PC-3 (cell line): ENCODE results near the gene IFI44L. TPM values are rescaled to one million over a fixed set of nuclear protein-coding genes. Genes with fewer than 3 reads are reported as not detected.

ENCODE experiments used
- ATAC-seq: fragments of 200-7000 bp; cut with Tn5 transposase; 2 replicates; pipeline ENCODE4 v1.9.1; 2020; ENCODE audit warnings: mild to moderate bottlenecking, moderate library complexity
- BruUV-seq: library from RNA; stranded (reverse); fragments of 400-500 nt; replicated peaks from 2 replicates; lab custom pipeline; 2021; lab: Mats Ljungman, UMichigan
- CTCF ChIA-PET: fragments of 300-600 bp; sonication (Branson Sonifier 250); formaldehyde crosslinking; loops from one replicate; lab custom pipeline; 2022; ENCODE audit warnings: antibody characterized with exemption; lab: Charles Lee
- POLR2A ChIA-PET: fragments of 300-600 bp; sonication (Branson Sonifier 250); formaldehyde crosslinking; loops from one replicate; lab custom pipeline; 2022; ENCODE audit warnings: antibody characterized with exemption; ENCODE audit not compliant: unreplicated experiment; lab: Charles Lee
- DNase-seq: peaks from one replicate; pipeline ENCODE4 v3.0.0-alpha.2; 2015
- H2AFZ ChIP-seq: fragments of 300-600 bp; sonication (generic); 2 replicates; pipeline ENCODE4 v1.6.0; 2016; ENCODE audit warnings: antibody characterized with exemption, low read length
- H3F3A ChIP-seq: fragments of 300-600 bp; sonication (generic); one replicate; pipeline ENCODE4 v1.6.0; 2017; ENCODE audit warnings: antibody characterized with exemption, low read length, control low read depth, mild to moderate bottlenecking; ENCODE audit not compliant: unreplicated experiment
- H3K27ac ChIP-seq: fragments of 300-600 bp; sonication (generic); 2 replicates; pipeline ENCODE4 v1.5.1; 2016; ENCODE audit warnings: mild to moderate bottlenecking, low read length
- H3K27me3 ChIP-seq: fragments of 300-600 bp; sonication (generic); 2 replicates; pipeline ENCODE4 v1.6.1; 2016; ENCODE audit warnings: low read length, mixed read lengths
- H3K36me3 ChIP-seq: fragments of 300-600 bp; sonication (generic); 2 replicates; pipeline ENCODE4 v1.6.1; 2016; ENCODE audit warnings: low read depth, mixed run types, low read length, mixed read lengths
- H3K4me1 ChIP-seq: fragments of 300-600 bp; sonication (generic); 2 replicates; pipeline ENCODE4 v1.5.1; 2016; ENCODE audit warnings: low read length; ENCODE audit not compliant: insufficient read depth
- H3K4me2 ChIP-seq: fragments of 300-600 bp; sonication (generic); 2 replicates; pipeline ENCODE4 v1.6.0; 2016; ENCODE audit warnings: low read length
- H3K4me3 ChIP-seq: fragments of 300-600 bp; sonication (generic); 2 replicates; pipeline ENCODE4 v1.5.1; 2016; ENCODE audit warnings: mild to moderate bottlenecking, low read length, mixed read lengths
- H3K79me2 ChIP-seq: fragments of 300-600 bp; sonication (generic); 2 replicates; pipeline ENCODE4 v1.6.1; 2017; ENCODE audit warnings: low read length, mixed read lengths
- H3K9ac ChIP-seq: fragments of 300-600 bp; sonication (generic); 2 replicates; pipeline ENCODE4 v1.6.0; 2016; ENCODE audit warnings: mild to moderate bottlenecking, low read length
- H3K9me2 ChIP-seq: fragments of 300-600 bp; sonication (generic); replicated peaks from 2 replicates; pipeline ENCODE4 v1.6.1; 2016; ENCODE audit warnings: mixed run types, low read length, mixed read lengths
- H3K9me3 ChIP-seq: fragments of 300-600 bp; sonication (generic); 2 replicates; pipeline ENCODE4 v1.6.1; 2016; ENCODE audit warnings: low read length, mixed read lengths
- H4K20me1 ChIP-seq: fragments of 300-600 bp; sonication (generic); 2 replicates; pipeline ENCODE4 v1.6.1; 2016; ENCODE audit warnings: low read length, mixed read lengths
- EZH2 ChIP-seq: fragments of 300-600 bp; sonication (generic); IDR thresholded peaks from one replicate; pipeline ENCODE4 v1.6.1; 2017; ENCODE audit warnings: antibody characterized with exemption, mild to moderate bottlenecking, low read length; ENCODE audit not compliant: unreplicated experiment
- EZH2phosphoT487 ChIP-seq: fragments of 300-600 bp; sonication (generic); IDR thresholded peaks from 2 replicates; pipeline ENCODE4 v1.6.1; 2018; ENCODE audit warnings: mild to moderate bottlenecking, antibody characterized with exemption, low read length, borderline replicate concordance
- intact Hi-C: fragments of 100-400 bp; cut with micrococcal nuclease; formaldehyde crosslinking; loops from 2 replicates; pipeline ENCODE4 v1.9.0; 2023
- total RNA-seq: library from RNA; depleted of rRNA; stranded (reverse); fragments of >200 nt; gene quantifications from 2 replicates; pipeline ENCODE4 v1.2.3, GENCODE V29; 2014
- TF ChIP-seq, protein P1 (sequence below): fragments of 300-600 bp; sonication (generic); conservative IDR thresholded peaks from 2 replicates; pipeline ENCODE4 v1.5.1; 2017; ENCODE audit warnings: antibody characterized with exemption, low read depth, mild to moderate bottlenecking, low read length

IFI44L gene
- total RNA-seq, 1 experiment from 2014 or later: 5.5 TPM

DNA sequence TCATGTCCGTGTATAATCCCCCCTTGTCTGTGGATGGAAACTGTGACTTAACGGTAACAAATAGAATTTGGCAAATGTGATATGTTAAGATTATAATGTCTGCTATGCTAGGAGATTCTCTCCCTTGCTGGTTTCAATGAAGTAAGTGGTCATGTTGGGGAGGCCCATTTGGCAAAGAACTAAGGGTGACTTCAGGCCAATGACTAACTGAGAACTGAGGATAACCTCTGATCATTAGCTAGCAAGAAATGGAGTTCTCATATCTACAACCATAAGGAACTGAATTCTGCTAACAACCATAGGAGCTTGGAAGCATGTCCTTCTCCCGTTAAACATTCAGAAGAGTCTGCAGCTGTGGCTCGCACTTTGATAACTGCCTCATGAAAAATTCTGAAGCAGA, 2.3 kb downstream of the IFI44L start:
- BruUV-seq: no TSS peak
- ChIA-PET POLR2A (interaction anchor here (0.5 kb wide), 1 partner anchor 644 kb away, joined by 3 read pairs; no protein-coding TSS in a partner anchor), CTCF (no interaction called here)
- Histone ChIP-seq H3K27ac (no peak overlapping the region), H3K9me2 (no peaks in the 10 kb centered on the region), H3K4me3 (no peak overlapping the region), H3K9ac (no peak overlapping the region), H3K9me3 (no peaks in the 10 kb centered on the region), H3K36me3 (no peaks in the 10 kb centered on the region), H3K4me1 (peaks cover 37% of the 10 kb centered on the region), H3K4me2 (no peak overlapping the region), H3K27me3 (no peaks in the 10 kb centered on the region), H3F3A (peaks cover 3% of the 10 kb centered on the region), H4K20me1 (no peaks in the 10 kb centered on the region), H2AFZ (no peak overlapping the region), H3K79me2 (no peaks in the 10 kb centered on the region)
- TF ChIP-seq, protein P1, sequence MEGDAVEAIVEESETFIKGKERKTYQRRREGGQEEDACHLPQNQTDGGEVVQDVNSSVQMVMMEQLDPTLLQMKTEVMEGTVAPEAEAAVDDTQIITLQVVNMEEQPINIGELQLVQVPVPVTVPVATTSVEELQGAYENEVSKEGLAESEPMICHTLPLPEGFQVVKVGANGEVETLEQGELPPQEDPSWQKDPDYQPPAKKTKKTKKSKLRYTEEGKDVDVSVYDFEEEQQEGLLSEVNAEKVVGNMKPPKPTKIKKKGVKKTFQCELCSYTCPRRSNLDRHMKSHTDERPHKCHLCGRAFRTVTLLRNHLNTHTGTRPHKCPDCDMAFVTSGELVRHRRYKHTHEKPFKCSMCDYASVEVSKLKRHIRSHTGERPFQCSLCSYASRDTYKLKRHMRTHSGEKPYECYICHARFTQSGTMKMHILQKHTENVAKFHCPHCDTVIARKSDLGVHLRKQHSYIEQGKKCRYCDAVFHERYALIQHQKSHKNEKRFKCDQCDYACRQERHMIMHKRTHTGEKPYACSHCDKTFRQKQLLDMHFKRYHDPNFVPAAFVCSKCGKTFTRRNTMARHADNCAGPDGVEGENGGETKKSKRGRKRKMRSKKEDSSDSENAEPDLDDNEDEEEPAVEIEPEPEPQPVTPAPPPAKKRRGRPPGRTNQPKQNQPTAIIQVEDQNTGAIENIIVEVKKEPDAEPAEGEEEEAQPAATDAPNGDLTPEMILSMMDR: no peak
- no peak for TF ChIP-seq EZH2
- no peak for TF ChIP-seq EZH2phosphoT487
- ATAC-seq: no peak
- intact Hi-C loops: no loop called here
- DNase-seq: no peak

DNA sequence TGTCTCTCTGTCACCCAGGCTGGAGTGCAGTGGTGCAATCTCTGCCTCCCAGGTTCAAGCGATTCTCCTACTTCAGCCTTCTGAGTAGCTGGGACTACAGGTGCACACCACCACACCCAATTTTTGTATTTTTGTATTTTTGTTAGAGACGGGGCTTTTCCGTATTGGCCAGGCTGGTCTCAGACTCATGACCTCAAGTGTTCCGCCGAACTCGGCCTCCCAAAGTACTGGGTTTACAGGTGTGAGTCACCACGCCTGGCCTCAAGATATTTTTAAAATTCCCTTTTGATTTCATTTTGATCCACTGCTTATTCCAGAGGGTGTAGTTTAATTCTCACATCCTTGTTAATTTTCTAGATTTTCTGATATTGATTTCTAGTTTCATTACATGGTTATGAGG, 3.8 kb downstream of the IFI44L start:
- Histone ChIP-seq H3F3A (peaks cover 3% of the 10 kb centered on the region), H3K27ac (no peak overlapping the region), H3K4me1 (peaks cover 47% of the 10 kb centered on the region), H3K79me2 (no peaks in the 10 kb centered on the region), H3K4me3 (no peak overlapping the region), H3K9me3 (no peaks in the 10 kb centered on the region), H3K9me2 (no peaks in the 10 kb centered on the region), H4K20me1 (no peaks in the 10 kb centered on the region), H3K4me2 (no peak overlapping the region), H2AFZ (no peak overlapping the region), H3K27me3 (no peaks in the 10 kb centered on the region), H3K36me3 (no peaks in the 10 kb centered on the region), H3K9ac (no peak overlapping the region)
- ChIA-PET CTCF (no interaction called here), POLR2A (no interaction called here)
- BruUV-seq: no TSS peak
- no peak for ATAC-seq
- TF ChIP-seq EZH2phosphoT487: no peak
- TF ChIP-seq EZH2: no peak
- TF ChIP-seq, protein P1: no peak
- intact Hi-C loops: no loop called here
- no peak for DNase-seq

GRCh38 chr1:78627321-78627720, 7.1 kb downstream of the IFI44L start:
- Histone ChIP-seq H3F3A (peaks cover 3% of the 10 kb centered on the region), H3K27me3 (no peaks in the 10 kb centered on the region), H4K20me1 (no peaks in the 10 kb centered on the region), H3K9me3 (no peaks in the 10 kb centered on the region), H3K4me1 (peaks cover 34% of the 10 kb centered on the region), H3K4me3 (peak overlapping the region; percentile 46; the same call in 1 of the 2 replicates), H3K27ac (peak overlapping the region; percentile 83), H3K36me3 (no peaks in the 10 kb centered on the region), H3K9ac (peak overlapping the region; percentile 22; the same call in 1 of the 2 replicates), H3K9me2 (no peaks in the 10 kb centered on the region), H2AFZ (peak overlapping the region; percentile 27), H3K79me2 (no peaks in the 10 kb centered on the region), H3K4me2 (peak overlapping the region; percentile 81)
- DNase-seq: peak; percentile 87
- no TSS peak for BruUV-seq
- intact Hi-C loops: no loop called here
- TF ChIP-seq EZH2 (no peak), EZH2phosphoT487 (no peak)
- TF ChIP-seq, protein P1: no peak
- ChIA-PET CTCF (interaction anchor here (0.6 to 0.7 kb wide), 3 partner anchors 10 to 496 kb away, joined by 3 to 4 read pairs (median 3); no protein-coding TSS in a partner anchor), POLR2A (no interaction called here)
- peak; percentile 92 for ATAC-seq
